Measurements from ENCODE around the gene DCAF5. TPM values are rescaled to one million over a fixed set of nuclear protein-coding genes. Genes with fewer than 3 reads are reported as not detected.

DCAF5 gene
- total RNA-seq, 1 donor from 2014 or later, result 56.6 TPM

DNA sequence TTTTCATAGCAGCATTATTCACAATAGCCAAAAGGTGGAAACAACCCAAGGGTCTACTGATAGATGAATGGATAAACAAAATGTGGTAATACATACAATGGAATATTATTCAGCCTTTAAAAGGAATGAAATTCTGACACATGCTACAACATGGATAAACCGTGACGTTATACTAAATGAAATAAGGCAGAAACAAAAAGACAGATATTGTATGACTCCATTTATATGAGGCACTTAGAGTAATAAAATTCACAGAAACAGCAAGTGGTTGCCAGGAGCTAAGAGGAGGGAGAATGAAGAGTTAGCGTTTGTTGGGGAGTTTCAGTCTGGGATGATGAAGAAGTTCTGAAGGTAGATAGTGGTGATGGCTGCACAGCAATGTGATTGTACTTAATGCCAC lies 76.6 kb downstream of the DCAF5 start:
- no peaks in the 10 kb centered on the region for H3K27me3 Mint-ChIP-seq (ENCODE audit: unreplicated experiment)
- H3K36me3 Mint-ChIP-seq (ENCODE audit: unreplicated experiment), result no peaks in the 10 kb centered on the region
- H3K27ac Mint-ChIP-seq (ENCODE audit: unreplicated experiment), result no peak overlapping the region
- DNase-seq, result no peak
- peaks cover 3% of the 10 kb centered on the region for H3K9me3 Mint-ChIP-seq (ENCODE audit: unreplicated experiment)
- H3K4me1 Mint-ChIP-seq (ENCODE audit: low read depth, unreplicated experiment), result peaks cover 2% of the 10 kb centered on the region
- TF ChIP-seq, protein P1, sequence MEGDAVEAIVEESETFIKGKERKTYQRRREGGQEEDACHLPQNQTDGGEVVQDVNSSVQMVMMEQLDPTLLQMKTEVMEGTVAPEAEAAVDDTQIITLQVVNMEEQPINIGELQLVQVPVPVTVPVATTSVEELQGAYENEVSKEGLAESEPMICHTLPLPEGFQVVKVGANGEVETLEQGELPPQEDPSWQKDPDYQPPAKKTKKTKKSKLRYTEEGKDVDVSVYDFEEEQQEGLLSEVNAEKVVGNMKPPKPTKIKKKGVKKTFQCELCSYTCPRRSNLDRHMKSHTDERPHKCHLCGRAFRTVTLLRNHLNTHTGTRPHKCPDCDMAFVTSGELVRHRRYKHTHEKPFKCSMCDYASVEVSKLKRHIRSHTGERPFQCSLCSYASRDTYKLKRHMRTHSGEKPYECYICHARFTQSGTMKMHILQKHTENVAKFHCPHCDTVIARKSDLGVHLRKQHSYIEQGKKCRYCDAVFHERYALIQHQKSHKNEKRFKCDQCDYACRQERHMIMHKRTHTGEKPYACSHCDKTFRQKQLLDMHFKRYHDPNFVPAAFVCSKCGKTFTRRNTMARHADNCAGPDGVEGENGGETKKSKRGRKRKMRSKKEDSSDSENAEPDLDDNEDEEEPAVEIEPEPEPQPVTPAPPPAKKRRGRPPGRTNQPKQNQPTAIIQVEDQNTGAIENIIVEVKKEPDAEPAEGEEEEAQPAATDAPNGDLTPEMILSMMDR (IDR thresholded peaks at IDR 0.05; ENCODE audit: partially characterized antibody, unreplicated experiment), result no peak
- H3K4me3 Mint-ChIP-seq (ENCODE audit: unreplicated experiment), result no peak overlapping the region

DNA sequence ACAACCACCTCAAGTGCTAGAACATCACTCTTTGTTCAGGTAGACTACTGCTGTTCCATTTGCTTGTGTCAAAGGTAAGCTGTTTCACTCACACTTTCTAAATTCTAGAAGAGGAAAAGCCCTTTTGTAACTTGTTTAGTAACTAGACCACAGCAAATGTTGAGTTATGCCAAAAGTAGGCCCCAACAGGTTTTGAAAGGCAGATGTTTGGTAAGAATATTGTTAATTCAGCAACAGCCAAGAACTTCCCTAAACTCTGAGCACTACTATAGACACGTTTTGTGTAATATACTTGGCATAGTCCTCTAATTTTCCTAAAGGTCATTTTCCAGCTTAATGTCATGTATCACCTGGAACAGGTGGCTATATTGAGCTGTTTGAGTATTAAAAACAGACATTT lies 79.0 kb downstream of the DCAF5 start:
- TF ChIP-seq, protein P1 (IDR thresholded peaks at IDR 0.05; ENCODE audit: partially characterized antibody, unreplicated experiment), result no peak
- peaks cover 2% of the 10 kb centered on the region for H3K9me3 Mint-ChIP-seq (ENCODE audit: unreplicated experiment)
- H3K36me3 Mint-ChIP-seq (ENCODE audit: unreplicated experiment), result no peaks in the 10 kb centered on the region
- no peaks in the 10 kb centered on the region for H3K27me3 Mint-ChIP-seq (ENCODE audit: unreplicated experiment)
- H3K4me1 Mint-ChIP-seq (ENCODE audit: low read depth, unreplicated experiment), result no peaks in the 10 kb centered on the region
- no peak for DNase-seq
- no peak overlapping the region for H3K27ac Mint-ChIP-seq (ENCODE audit: unreplicated experiment)
- H3K4me3 Mint-ChIP-seq (ENCODE audit: unreplicated experiment), result no peak overlapping the region

DNA sequence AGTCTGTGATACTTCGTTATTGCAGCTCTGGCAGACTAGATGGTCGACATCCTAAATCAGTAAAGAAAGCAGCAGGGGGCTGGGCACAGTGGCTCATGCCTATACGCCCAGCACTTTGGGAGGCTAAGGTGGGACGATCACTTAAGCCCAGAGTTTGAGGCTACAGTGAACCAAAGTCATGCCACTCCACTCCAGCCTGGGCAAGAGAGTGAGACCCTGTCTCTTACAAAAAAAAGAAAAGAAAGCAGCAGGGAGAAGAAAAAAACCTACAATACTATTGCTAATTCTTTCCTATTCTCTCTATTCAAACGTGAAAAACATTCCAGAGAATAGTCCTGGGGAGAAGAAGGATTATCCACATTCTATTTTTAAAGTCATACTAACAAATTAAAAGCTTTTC lies 79.5 kb downstream of the DCAF5 start:
- H3K27me3 Mint-ChIP-seq (ENCODE audit: unreplicated experiment), result no peaks in the 10 kb centered on the region
- H3K9me3 Mint-ChIP-seq (ENCODE audit: unreplicated experiment), result peaks cover 2% of the 10 kb centered on the region
- H3K4me3 Mint-ChIP-seq (ENCODE audit: unreplicated experiment), result no peak overlapping the region
- no peaks in the 10 kb centered on the region for H3K36me3 Mint-ChIP-seq (ENCODE audit: unreplicated experiment)
- TF ChIP-seq, protein P1 (IDR thresholded peaks at IDR 0.05; ENCODE audit: partially characterized antibody, unreplicated experiment), result no peak
- no peak overlapping the region for H3K27ac Mint-ChIP-seq (ENCODE audit: unreplicated experiment)
- no peaks in the 10 kb centered on the region for H3K4me1 Mint-ChIP-seq (ENCODE audit: low read depth, unreplicated experiment)
- DNase-seq, result no peak

DNA sequence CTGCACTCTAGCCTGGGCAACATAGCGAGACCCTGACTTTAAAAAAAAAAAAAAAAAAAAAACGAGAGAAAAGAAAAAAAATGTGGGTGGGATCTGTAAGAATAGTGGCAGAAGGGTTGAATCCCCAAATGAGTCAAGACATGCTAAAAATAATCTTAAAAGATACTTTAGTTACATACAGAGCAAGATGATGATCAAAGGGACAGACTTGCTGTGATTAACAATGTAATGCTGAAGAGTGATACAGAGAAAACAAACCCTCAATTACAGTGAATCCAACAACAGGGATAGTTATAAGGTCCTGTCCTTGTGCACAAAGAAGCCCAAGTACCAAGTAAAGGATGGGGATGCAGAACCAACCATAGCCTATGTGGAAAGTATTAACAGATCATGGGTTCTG lies 80.3 kb downstream of the DCAF5 start:
- Mint-ChIP-seq H3K27ac (ENCODE audit: unreplicated experiment) (no peak overlapping the region), H3K4me3 (ENCODE audit: unreplicated experiment) (no peak overlapping the region)

DNA sequence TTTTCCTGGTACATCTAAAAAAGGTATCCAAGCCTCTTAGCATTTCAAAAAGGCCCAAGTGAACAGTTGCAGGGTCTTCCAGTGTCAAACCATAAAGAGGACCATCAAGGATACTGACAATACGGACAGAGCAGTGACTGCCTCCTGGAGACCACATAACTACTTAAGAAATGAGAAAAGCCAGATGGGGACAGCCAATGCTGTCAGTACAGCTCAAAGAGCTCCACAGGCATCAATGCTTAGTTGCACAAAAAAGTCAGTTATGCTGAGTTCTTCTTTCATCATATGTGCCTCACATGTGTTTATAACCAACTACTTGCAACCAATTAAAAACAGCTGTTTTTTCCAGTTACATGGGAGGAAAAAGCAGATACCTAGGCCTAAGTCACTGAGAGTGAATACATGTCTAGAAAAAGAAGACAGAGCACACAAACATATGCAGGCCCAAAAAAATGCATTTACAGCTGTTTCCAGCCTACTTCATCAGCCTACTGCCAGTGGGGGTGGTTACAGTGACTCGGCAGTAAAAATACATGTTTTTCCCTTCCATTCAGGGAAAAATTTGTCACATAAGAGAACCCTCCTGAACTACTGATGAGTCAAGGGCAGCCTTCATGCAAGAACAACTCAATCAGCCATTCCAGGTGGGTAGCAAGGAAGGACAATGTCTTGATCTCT lies 84.0 kb downstream of the DCAF5 start:
- DNase-seq, result no peak
- Mint-ChIP-seq H3K27me3 (ENCODE audit: unreplicated experiment) (no peaks in the 10 kb centered on the region), H3K4me1 (ENCODE audit: low read depth, unreplicated experiment) (no peaks in the 10 kb centered on the region), H3K9me3 (ENCODE audit: unreplicated experiment) (no peaks in the 10 kb centered on the region), H3K4me3 (ENCODE audit: unreplicated experiment) (no peak overlapping the region), H3K27ac (ENCODE audit: unreplicated experiment) (no peak overlapping the region), H3K36me3 (ENCODE audit: unreplicated experiment) (no peaks in the 10 kb centered on the region)
- TF ChIP-seq, protein P1 (IDR thresholded peaks at IDR 0.05; ENCODE audit: partially characterized antibody, unreplicated experiment), result no peak

More for the DNA sequence above, 80.3 kb downstream of the DCAF5 start:
- no peak for DNase-seq
- TF ChIP-seq, protein P1 (IDR thresholded peaks at IDR 0.05; ENCODE audit: partially characterized antibody, unreplicated experiment), result no peak
- no peaks in the 10 kb centered on the region for H3K27me3 Mint-ChIP-seq (ENCODE audit: unreplicated experiment)
- H3K36me3 Mint-ChIP-seq (ENCODE audit: unreplicated experiment), result no peaks in the 10 kb centered on the region
- H3K9me3 Mint-ChIP-seq (ENCODE audit: unreplicated experiment), result peaks cover 2% of the 10 kb centered on the region
- H3K4me1 Mint-ChIP-seq (ENCODE audit: low read depth, unreplicated experiment), result no peaks in the 10 kb centered on the region

Data from glutamatergic neuron (in vitro differentiated cells).